ENCODE measurements around the gene ARHGAP29. TPM values are rescaled to one million over a fixed set of nuclear protein-coding genes. Genes with fewer than 3 reads are reported as not detected.

Gene ARHGAP29
- total RNA-seq, 1 experiment from 2014 or later = 46.7 TPM

DNA sequence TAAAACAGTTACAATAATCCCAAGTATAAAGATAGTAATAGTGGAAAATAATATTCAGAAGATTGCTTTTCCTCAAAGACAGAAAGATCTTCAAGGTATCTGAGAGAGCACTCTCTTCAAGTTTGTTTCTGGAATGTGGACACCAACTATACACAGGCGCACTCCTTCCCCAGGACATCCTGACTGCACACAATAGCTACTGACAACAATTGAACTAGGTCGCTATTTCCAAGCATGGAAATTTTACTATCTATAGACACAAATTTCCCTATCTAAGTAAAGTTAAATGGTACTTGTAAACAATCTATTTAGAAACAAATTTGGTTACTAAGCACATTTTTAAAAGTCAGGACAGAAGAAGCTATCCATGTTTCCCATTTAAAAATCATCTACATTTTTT, 19.1 kb downstream of the ARHGAP29 start:
- Mint-ChIP-seq H3K4me3 (ENCODE audit: unreplicated experiment) (no peak overlapping the region), H3K4me1 (ENCODE audit: insufficient read depth, unreplicated experiment) (peaks cover 20% of the 10 kb centered on the region), H3K27ac (ENCODE audit: low read depth, unreplicated experiment) (no peak overlapping the region), H3K9me3 (ENCODE audit: unreplicated experiment) (no peaks in the 10 kb centered on the region), H3K36me3 (ENCODE audit: insufficient read depth, unreplicated experiment) (peaks cover 46% of the 10 kb centered on the region), H3K27me3 (ENCODE audit: insufficient read depth, unreplicated experiment) (no peaks in the 10 kb centered on the region)
- ChIA-PET CTCF (interaction anchor here (0.9 kb wide), 1 partner anchor 9 kb away, joined by 3 read pairs; no protein-coding TSS in a partner anchor), POLR2A (no interaction called here)
- DNase-seq (ENCODE audit: unreplicated experiment) = no peak
- intact Hi-C loops (cut with micrococcal nuclease) = no loop called here
- TF ChIP-seq, protein P1, sequence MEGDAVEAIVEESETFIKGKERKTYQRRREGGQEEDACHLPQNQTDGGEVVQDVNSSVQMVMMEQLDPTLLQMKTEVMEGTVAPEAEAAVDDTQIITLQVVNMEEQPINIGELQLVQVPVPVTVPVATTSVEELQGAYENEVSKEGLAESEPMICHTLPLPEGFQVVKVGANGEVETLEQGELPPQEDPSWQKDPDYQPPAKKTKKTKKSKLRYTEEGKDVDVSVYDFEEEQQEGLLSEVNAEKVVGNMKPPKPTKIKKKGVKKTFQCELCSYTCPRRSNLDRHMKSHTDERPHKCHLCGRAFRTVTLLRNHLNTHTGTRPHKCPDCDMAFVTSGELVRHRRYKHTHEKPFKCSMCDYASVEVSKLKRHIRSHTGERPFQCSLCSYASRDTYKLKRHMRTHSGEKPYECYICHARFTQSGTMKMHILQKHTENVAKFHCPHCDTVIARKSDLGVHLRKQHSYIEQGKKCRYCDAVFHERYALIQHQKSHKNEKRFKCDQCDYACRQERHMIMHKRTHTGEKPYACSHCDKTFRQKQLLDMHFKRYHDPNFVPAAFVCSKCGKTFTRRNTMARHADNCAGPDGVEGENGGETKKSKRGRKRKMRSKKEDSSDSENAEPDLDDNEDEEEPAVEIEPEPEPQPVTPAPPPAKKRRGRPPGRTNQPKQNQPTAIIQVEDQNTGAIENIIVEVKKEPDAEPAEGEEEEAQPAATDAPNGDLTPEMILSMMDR (IDR thresholded peaks at IDR 0.05; ENCODE audit: unreplicated experiment) = no peak
- BruUV-seq (replicated peaks) = no TSS peak

DNA sequence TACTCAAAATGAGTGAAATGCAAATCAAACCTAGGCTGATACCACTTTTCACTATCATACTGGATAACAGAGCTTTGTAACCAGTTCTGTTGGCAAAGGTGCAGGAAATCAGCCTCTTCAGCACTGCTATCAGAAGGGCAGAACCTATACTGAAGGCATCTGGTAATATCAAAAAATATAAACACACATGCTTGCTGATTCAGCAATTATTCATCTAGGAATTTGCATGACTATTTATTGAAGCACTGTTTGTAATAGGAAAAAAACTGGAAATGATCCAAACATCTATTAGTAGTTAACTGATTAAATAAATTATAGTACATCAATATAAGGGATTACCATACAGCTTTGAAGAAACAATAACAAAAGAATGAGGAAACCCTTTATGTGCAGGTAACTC, 21.4 kb downstream of the ARHGAP29 start:
- intact Hi-C loops (cut with micrococcal nuclease) = no loop called here
- Mint-ChIP-seq H3K9me3 (ENCODE audit: unreplicated experiment) (no peaks in the 10 kb centered on the region), H3K27me3 (ENCODE audit: insufficient read depth, unreplicated experiment) (no peaks in the 10 kb centered on the region), H3K4me3 (ENCODE audit: unreplicated experiment) (no peak overlapping the region), H3K36me3 (ENCODE audit: insufficient read depth, unreplicated experiment) (peaks cover 44% of the 10 kb centered on the region), H3K4me1 (ENCODE audit: insufficient read depth, unreplicated experiment) (peaks cover 20% of the 10 kb centered on the region), H3K27ac (ENCODE audit: low read depth, unreplicated experiment) (no peak overlapping the region)
- no TSS peak for BruUV-seq (replicated peaks)
- CTCF ChIA-PET = interaction anchor here (3.1 kb wide), 1 partner anchor 120 kb away, joined by 12 read pairs; no protein-coding TSS in a partner anchor
- no peak for DNase-seq (ENCODE audit: unreplicated experiment)
- POLR2A ChIA-PET = no interaction called here
- TF ChIP-seq, protein P1 (IDR thresholded peaks at IDR 0.05; ENCODE audit: unreplicated experiment) = no peak

DNA sequence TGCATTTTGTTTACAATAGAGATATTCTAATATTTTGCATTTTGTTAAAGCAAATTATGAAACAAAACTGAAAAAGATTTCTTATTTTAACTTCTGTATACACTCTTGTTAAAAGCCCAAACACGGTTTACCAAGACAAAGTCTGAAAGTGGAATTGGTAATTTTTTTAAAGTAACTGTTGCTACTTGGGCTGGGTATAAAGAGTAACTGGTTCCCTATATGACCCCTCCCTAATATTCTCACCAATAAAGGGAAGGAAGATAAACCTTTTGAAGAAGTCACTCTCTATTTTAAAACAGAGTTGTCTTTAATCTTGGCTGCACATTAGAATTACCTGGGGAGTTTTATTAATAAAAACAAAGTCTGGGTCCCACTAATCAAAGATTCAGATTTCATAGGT, 27.4 kb downstream of the ARHGAP29 start:
- peaks cover 58% of the 10 kb centered on the region for H3K36me3 Mint-ChIP-seq (ENCODE audit: insufficient read depth, unreplicated experiment)
- H3K27me3 Mint-ChIP-seq (ENCODE audit: insufficient read depth, unreplicated experiment) = no peaks in the 10 kb centered on the region
- BruUV-seq (replicated peaks) = no TSS peak
- no peaks in the 10 kb centered on the region for H3K9me3 Mint-ChIP-seq (ENCODE audit: unreplicated experiment)
- no peak for DNase-seq (ENCODE audit: unreplicated experiment)
- peaks cover 18% of the 10 kb centered on the region for H3K4me1 Mint-ChIP-seq (ENCODE audit: insufficient read depth, unreplicated experiment)
- no peak overlapping the region for H3K4me3 Mint-ChIP-seq (ENCODE audit: unreplicated experiment)
- intact Hi-C loops (cut with micrococcal nuclease) = no loop called here
- POLR2A ChIA-PET = interaction anchor here (0.6 to 1.9 kb wide), 10 partner anchors 17 to 915 kb away, joined by 3 to 14 read pairs (median 3); partner anchors contain the start of gene ARHGAP29
- H3K27ac Mint-ChIP-seq (ENCODE audit: low read depth, unreplicated experiment) = no peak overlapping the region
- CTCF ChIA-PET = interaction anchor here (0.6 to 1.8 kb wide), 7 partner anchors 8 to 208 kb away, joined by 3 to 5 read pairs (median 4); partner anchors contain the start of gene ABCD3
- TF ChIP-seq, protein P1 (IDR thresholded peaks at IDR 0.05; ENCODE audit: unreplicated experiment) = no peak

DNA sequence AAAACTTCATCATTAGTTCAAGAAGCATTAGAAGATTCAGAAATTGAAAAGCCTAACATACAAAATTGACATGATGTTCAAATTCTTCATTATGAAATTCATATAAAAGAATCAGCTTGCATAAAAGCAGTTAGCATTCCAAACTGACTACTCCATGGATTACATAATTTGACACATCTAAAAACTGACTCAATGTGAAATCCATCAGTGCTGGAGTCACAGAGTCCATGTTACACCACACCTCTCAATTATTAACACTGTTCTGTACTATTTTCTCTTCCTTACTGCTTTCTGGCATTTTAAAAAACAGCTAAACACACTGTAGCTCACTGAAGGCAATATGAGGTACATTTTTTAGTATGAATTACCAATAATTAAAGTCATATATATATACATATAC, 28.0 kb downstream of the ARHGAP29 start:
- no peak overlapping the region for H3K27ac Mint-ChIP-seq (ENCODE audit: low read depth, unreplicated experiment)
- POLR2A ChIA-PET = interaction anchor here (0.6 to 1.9 kb wide), 12 partner anchors 18 to 915 kb away, joined by 3 to 14 read pairs (median 3); partner anchors contain the start of gene ARHGAP29
- CTCF ChIA-PET = interaction anchor here (0.6 to 1.8 kb wide), 8 partner anchors 8 to 209 kb away, joined by 3 to 7 read pairs (median 4); partner anchors contain the start of gene ABCD3
- no peaks in the 10 kb centered on the region for H3K27me3 Mint-ChIP-seq (ENCODE audit: insufficient read depth, unreplicated experiment)
- BruUV-seq (replicated peaks) = no TSS peak
- DNase-seq (ENCODE audit: unreplicated experiment) = peak; percentile 75
- no peak overlapping the region for H3K4me3 Mint-ChIP-seq (ENCODE audit: unreplicated experiment)
- intact Hi-C loops (cut with micrococcal nuclease) = no loop called here
- H3K9me3 Mint-ChIP-seq (ENCODE audit: unreplicated experiment) = no peaks in the 10 kb centered on the region
- TF ChIP-seq, protein P1 (IDR thresholded peaks at IDR 0.05; ENCODE audit: unreplicated experiment) = no peak
- peaks cover 13% of the 10 kb centered on the region for H3K4me1 Mint-ChIP-seq (ENCODE audit: insufficient read depth, unreplicated experiment)
- H3K36me3 Mint-ChIP-seq (ENCODE audit: insufficient read depth, unreplicated experiment) = peaks cover 63% of the 10 kb centered on the region
